Measurements from ENCODE around the gene CMTM2.

The CMTM2 gene

DNA sequence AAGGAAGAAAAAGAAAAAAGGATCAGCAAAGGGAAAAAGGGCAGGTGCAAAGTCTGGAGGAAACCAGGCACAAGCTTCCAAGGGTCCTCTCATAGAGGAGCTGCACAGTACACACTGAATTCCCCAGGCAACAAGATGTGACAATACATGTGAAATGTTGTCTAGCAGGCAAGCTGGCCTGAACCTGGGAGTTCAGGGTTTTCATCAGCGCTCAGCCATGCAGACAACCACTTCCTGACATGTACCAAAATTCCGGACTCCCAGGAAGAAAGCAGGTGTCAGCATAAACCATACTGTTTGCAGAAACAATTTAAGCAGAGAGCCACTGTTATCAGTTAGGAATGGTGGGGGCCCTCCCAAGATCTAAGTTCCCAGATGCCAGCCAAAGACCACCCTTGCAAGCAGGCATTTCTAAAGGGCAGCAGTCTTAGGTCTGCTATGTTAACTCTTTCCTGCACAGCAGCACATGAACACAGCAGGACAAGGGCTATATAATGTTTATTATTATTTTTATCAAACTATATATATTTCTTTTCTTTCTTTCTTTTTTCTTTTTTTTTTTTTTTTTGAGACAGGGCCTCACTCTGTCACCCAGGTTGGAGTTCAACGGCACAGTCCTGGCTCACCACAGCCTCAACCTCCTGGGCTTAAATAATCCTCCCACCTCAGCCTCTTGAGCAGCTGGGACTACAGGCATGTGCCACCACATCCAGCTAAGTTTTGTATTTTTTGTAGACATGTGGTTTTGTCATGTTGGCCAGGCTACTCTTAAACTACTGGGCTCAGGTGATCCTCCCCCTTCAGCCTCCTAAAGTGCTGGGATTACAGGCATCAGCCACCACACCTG lies 39.4 kb upstream of the CMTM2 start:
- TF ChIP-seq, protein P1, sequence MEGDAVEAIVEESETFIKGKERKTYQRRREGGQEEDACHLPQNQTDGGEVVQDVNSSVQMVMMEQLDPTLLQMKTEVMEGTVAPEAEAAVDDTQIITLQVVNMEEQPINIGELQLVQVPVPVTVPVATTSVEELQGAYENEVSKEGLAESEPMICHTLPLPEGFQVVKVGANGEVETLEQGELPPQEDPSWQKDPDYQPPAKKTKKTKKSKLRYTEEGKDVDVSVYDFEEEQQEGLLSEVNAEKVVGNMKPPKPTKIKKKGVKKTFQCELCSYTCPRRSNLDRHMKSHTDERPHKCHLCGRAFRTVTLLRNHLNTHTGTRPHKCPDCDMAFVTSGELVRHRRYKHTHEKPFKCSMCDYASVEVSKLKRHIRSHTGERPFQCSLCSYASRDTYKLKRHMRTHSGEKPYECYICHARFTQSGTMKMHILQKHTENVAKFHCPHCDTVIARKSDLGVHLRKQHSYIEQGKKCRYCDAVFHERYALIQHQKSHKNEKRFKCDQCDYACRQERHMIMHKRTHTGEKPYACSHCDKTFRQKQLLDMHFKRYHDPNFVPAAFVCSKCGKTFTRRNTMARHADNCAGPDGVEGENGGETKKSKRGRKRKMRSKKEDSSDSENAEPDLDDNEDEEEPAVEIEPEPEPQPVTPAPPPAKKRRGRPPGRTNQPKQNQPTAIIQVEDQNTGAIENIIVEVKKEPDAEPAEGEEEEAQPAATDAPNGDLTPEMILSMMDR (IDR thresholded peaks at IDR 0.05; ENCODE audit: low read depth, low read length): no peak
- peak in 1 of 2 donors; percentile 44 for DNase-seq (ENCODE audit: low read depth in 2 of 2)
- no peak overlapping the region for H3K4me3 ChIP-seq (replicated peaks in 1 of 2; ENCODE audit: low read depth in 2 of 2, low read length in 2 of 2)

DNA sequence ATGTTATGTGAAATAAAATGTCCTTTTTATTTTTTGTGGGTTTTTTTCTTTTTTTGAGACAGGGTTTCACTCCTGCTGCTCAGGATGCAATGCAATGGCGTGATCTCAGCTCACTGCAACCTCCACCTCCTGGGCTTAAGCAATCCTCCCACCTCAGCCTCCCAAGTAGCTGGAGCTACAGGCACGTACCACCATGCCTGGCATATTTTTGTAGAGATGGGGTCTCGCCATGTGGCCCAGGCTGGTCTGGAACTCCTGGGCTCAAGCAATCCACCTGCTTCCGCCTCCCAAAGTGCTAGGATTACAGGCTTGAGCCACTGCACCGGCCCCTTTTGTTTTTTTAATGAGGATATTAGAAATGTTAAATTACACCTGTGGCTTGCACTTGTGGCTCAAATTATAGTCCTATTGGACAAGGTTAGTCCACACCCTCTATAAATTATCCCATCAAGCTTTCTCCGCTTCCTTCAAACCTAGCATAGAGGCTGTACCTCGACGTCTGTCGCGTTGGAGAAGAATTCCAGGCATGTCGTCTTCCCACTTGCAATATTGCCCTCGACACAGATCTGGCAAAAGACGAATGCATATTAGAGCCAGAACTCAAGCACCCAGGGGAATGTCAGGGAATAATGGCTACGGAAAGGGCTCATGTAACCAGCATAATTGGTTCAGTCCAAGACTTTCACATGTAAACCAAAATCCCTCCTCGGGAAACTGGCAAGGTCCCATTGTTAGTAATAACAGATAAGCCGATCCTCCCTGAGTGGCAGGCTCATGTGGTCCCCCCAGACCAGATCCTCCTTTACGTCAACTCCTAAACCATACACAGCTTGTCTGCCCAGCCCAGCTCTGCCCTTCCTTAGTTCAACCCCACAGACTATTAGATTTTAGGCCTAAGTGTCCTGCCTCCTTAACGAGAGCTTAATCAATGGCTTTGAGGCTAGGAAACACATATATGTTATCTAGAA lies 37.6 kb upstream of the CMTM2 start:
- TF ChIP-seq, protein P1 (IDR thresholded peaks at IDR 0.05; ENCODE audit: low read depth, low read length): no peak
- DNase-seq (ENCODE audit: low read depth in 2 of 2): no peak
- H3K4me3 ChIP-seq (replicated peaks in 1 of 2; ENCODE audit: low read depth in 2 of 2, low read length in 2 of 2): no peak overlapping the region

DNA sequence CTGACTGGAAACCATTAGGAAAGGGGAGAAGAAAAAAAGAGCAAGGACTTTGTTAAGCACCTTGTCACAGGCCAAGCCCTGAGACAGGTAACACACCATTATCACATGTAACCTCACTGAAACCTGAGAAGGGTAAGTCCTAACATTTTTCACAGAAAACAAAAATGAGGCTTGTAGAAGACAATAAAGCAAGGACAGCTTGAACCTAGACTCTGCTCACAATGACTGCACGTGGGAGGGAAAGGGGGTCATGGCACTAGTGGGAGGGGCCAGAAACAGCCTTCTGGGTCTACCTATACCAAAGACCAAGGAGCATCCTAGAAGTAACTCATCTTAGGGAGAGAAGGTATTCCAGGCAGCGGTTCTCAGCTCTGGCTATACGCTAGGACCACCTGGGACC lies 36.9 kb upstream of the CMTM2 start:
- TF ChIP-seq, protein P1 (IDR thresholded peaks at IDR 0.05; ENCODE audit: low read depth, low read length): no peak
- H3K4me3 ChIP-seq (replicated peaks in 1 of 2; ENCODE audit: low read depth in 2 of 2, low read length in 2 of 2): no peak overlapping the region
- DNase-seq (ENCODE audit: low read depth in 2 of 2): no peak

DNA sequence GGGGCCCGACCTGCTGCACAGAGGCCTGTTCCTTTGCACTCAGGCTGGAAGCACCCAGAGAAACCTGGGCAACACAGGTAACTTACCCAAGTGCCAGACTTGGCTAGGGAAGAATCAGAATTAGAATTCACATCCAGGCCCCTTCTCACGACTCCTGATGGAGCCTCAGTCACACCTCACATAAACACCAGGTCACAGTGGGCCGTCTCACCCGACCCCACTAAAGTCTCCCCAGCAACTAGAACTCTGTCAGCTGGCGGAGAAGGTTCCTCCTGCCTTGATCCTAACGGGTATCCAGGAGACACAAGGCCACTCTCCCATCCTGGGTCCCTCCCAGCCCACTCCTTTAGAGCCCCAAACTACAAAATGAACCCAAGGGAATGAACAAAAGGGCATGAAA lies 35.7 kb upstream of the CMTM2 start:
- no peak overlapping the region for H3K4me3 ChIP-seq (replicated peaks in 1 of 2; ENCODE audit: low read depth in 2 of 2, low read length in 2 of 2)
- TF ChIP-seq, protein P1 (IDR thresholded peaks at IDR 0.05; ENCODE audit: low read depth, low read length): no peak
- DNase-seq (ENCODE audit: low read depth in 2 of 2): no peak

DNA sequence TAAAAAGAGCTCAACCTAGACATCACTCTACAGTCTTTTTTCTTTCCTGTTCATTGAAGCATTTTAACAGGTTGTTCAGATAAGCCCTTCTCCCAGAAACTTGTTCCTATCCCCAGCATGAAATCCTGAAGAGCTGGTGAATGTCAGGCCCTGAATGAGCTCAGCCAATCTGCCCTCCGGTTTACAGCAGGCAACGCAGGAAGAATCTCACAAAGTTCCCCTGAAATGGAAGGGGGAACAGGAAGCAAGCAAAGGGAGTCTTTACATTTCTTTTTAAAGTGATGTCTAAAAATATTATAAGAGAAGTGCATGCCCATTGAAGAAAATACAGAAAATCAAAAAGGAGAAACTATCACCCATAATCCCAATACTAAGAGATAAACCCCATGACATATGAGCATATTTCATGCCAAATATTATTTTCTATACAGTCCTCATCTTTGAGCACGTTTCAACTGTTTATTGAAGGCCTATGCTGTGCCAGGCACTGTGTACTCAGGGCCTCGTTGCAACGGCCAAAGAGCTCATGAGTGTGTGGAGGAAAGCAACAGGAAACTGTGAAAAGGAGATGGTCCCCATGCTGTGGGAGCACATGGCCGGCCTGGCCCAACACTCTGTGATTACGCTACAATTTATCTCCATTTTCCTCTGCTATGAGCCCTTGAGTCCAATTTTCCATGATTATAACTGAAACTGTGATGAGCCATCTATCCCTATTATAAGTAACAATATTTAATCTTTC lies 35.1 kb upstream of the CMTM2 start:
- H3K4me3 ChIP-seq (replicated peaks in 1 of 2; ENCODE audit: low read depth in 2 of 2, low read length in 2 of 2): no peak overlapping the region
- no peak for DNase-seq (ENCODE audit: low read depth in 2 of 2)
- TF ChIP-seq, protein P1 (IDR thresholded peaks at IDR 0.05; ENCODE audit: low read depth, low read length): no peak

Data from cardiac fibroblast (primary cell).